HL-60 (cell line): ENCODE measurements around the gene CNR2.

Experiments used
- CTCF ChIP-seq: IDR thresholded peaks from one replicate; pipeline ENCODE4 v1.5.1; 2011; ENCODE audit warnings: low read length, control low read depth, inconsistent platforms; ENCODE audit not compliant: insufficient read depth
- GABPA ChIP-seq: IDR thresholded peaks from 2 replicates; pipeline ENCODE4 v1.6.1; 2012; ENCODE audit warnings: low read depth
- POLR2AphosphoS5 ChIP-seq: IDR thresholded peaks from 2 replicates; pipeline ENCODE4 v1.6.1; 2012; ENCODE audit warnings: low read depth
- REST ChIP-seq: IDR thresholded peaks from 2 replicates; pipeline ENCODE4 v1.6.1; 2012; ENCODE audit warnings: low read depth; ENCODE audit not compliant: insufficient replicate concordance

- no peak for TF ChIP-seq POLR2AphosphoS5
- TF ChIP-seq CTCF, result no peak
- TF ChIP-seq REST, result no peak
- no peak for TF ChIP-seq GABPA
Observed at GRCh38 chr1:23905461-23906025, 7.6 kb downstream of the CNR2 start.
